GM19438 (cell line): Measurements from ENCODE around the gene CPEB2.

ENCODE experiments used
- ATAC-seq: cut with Tn5 transposase; IDR thresholded peaks from one replicate; pipeline ENCODE4 v1.9.1; 2021; ENCODE audit warnings: low read depth; ENCODE audit not compliant: unreplicated experiment

The CPEB2 gene

GRCh38 chr4:15007201-15007600, 4.9 kb downstream of the CPEB2 start:
- no peak for ATAC-seq

- ATAC-seq, result no peak
Measured at GRCh38 chr4:15010038-15010585, 7.8 kb downstream of the CPEB2 start.

- ATAC-seq, result no peak
Measured at GRCh38 chr4:15011166-15011565, 8.9 kb downstream of the CPEB2 start.

GRCh38 chr4:15012017-15012788, 9.9 kb downstream of the CPEB2 start:
- ATAC-seq, result no peak

GRCh38 chr4:15013585-15013984, 11.3 kb downstream of the CPEB2 start:
- ATAC-seq, result no peak

GRCh38 chr4:15015170-15015569, 12.9 kb downstream of the CPEB2 start:
- ATAC-seq, result no peak

- ATAC-seq, result no peak
Measured at GRCh38 chr4:15018361-15018760, 16.1 kb downstream of the CPEB2 start.

- ATAC-seq, result no peak
Measured at GRCh38 chr4:15020502-15021286, 18.4 kb downstream of the CPEB2 start.

GRCh38 chr4:15021311-15021710, 19.0 kb downstream of the CPEB2 start:
- ATAC-seq, result no peak

- ATAC-seq, result no peak
Measured at GRCh38 chr4:15021946-15022345, 19.7 kb downstream of the CPEB2 start.

- ATAC-seq, result no peak
Measured at GRCh38 chr4:15024386-15024785, 22.1 kb downstream of the CPEB2 start.

GRCh38 chr4:15025693-15026092, 23.4 kb downstream of the CPEB2 start:
- no peak for ATAC-seq

- no peak for ATAC-seq
Measured at GRCh38 chr4:15027921-15028435, 25.7 kb downstream of the CPEB2 start.

GRCh38 chr4:15031197-15031596, 28.9 kb downstream of the CPEB2 start:
- ATAC-seq, result no peak

GRCh38 chr4:15031993-15032675, 29.9 kb downstream of the CPEB2 start:
- no peak for ATAC-seq

GRCh38 chr4:15034071-15034764, 31.9 kb downstream of the CPEB2 start:
- no peak for ATAC-seq

- ATAC-seq, result no peak
Measured at GRCh38 chr4:15035159-15035558, 32.9 kb downstream of the CPEB2 start.

- no peak for ATAC-seq
Measured at GRCh38 chr4:15037923-15038541, 35.8 kb downstream of the CPEB2 start.

- ATAC-seq, result no peak
Measured at GRCh38 chr4:15040916-15041463, 38.7 kb downstream of the CPEB2 start.
